NCI-H2081 treated with DMSO at 0.1 percent for 48 hours (cell line): ENCODE measurements around the gene LCN2.

Experiments used
- DNase-seq: peaks from one replicate; lab custom pipeline; 2025; lab: John Stamatoyannopoulos, UW

Gene LCN2

GRCh38 chr9:128201441-128202369 is 52.5 kb downstream of the LCN2 start:
- no peak for DNase-seq

GRCh38 chr9:128202648-128203023 is 53.4 kb downstream of the LCN2 start:
- no peak for DNase-seq
